Mucosa of gallbladder (tissue), 1 donor: ENCODE data around the gene SLC26A6. TPM values are rescaled to one million over a fixed set of nuclear protein-coding genes. Genes with fewer than 3 reads are reported as not detected.

Experiments
- DNase-seq: peaks from one replicate; pipeline ENCODE4 v3.0.0-alpha.2; 2020; ENCODE audit warnings: low spot score
- total RNA-seq: library from RNA; stranded (reverse); gene quantifications from one replicate; pipeline ENCODE4 v1.2.1, GENCODE V29; 2021
- donor health status: DM: no; HTN: no; CAD: no.

Gene SLC26A6, protein sequence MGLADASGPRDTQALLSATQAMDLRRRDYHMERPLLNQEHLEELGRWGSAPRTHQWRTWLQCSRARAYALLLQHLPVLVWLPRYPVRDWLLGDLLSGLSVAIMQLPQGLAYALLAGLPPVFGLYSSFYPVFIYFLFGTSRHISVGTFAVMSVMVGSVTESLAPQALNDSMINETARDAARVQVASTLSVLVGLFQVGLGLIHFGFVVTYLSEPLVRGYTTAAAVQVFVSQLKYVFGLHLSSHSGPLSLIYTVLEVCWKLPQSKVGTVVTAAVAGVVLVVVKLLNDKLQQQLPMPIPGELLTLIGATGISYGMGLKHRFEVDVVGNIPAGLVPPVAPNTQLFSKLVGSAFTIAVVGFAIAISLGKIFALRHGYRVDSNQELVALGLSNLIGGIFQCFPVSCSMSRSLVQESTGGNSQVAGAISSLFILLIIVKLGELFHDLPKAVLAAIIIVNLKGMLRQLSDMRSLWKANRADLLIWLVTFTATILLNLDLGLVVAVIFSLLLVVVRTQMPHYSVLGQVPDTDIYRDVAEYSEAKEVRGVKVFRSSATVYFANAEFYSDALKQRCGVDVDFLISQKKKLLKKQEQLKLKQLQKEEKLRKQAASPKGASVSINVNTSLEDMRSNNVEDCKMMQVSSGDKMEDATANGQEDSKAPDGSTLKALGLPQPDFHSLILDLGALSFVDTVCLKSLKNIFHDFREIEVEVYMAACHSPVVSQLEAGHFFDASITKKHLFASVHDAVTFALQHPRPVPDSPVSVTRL
- total RNA-seq = 31.1 TPM

DNA sequence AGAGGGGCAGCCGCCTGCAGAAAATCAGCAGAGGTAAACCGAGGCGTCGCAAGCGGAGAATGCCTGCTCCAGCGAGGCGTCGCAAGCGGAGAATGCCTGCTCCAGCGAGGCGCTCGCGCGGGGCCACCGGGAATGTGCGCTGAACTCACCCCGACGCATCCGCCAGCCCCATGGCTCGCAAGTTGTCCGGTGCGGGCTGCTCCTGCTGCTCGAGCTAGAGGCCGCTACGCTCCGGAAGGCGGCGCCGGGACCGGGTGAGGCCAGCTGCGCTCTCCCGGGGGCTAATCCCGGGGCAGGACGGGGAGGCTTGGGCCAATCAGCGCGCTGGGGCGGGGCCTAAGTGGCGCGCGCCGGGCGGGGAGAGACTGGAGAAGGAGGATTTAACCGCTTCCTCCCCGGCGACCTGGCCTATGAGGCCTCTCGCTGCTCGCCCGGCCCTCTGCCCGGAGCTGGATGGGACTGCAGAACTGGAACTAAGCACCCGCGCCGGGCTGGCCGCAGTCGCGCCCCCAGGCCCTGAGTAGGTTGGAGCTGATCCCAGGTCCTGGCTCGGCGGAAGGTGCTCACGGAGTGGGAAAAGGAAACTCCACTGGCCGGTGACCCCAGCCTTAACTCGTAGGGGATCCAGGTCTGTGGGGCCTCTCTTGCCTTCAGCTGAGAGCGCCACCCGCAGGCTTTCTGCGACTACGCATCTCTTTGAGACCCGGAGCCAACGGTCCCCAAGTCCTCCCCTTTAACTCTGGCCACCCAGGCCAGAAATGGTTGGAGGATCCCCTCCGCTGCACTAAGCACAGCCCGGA lies at the start of gene SLC26A6:
Gene SLC26A6, minus strand, starts transcription at position 240 of the 800 bp plus-strand sequence. Its CDS starts 68 bp downstream, at position 172.
- peak; percentile 96 for DNase-seq

DNA sequence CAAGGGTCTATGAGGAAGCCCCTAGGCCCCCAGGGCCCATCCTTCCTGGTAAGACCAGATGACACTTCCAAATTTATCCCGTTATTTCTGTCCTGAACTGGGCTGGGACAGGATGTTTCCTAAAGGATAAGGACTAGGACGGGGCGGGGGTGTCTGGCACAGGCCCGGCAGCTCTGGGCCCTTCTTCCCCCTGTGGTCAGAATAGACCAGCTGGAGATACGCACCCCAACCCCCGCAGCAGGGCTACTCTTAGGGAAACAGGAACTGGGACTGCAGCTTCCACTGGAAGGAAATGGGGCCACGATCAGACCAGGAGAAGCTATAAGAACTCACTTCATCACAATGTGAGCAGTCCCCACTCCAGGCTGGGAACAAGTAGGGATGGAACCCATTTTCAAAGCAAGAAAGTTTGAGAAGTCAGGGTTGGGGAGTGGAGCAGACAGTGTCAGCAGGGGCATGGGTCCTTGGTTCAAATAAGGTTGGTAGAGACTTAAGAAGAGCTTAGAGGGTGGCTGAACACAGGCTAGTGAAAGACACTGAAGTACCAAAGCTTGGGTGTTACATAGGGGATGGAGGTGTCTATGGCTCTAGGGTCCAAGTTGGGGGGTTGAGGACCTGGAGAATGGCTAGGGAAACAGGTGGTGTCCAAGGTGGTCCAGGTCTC lies 49.4 kb upstream of the SLC26A6 start:
- peak; percentile 31 for DNase-seq

DNA sequence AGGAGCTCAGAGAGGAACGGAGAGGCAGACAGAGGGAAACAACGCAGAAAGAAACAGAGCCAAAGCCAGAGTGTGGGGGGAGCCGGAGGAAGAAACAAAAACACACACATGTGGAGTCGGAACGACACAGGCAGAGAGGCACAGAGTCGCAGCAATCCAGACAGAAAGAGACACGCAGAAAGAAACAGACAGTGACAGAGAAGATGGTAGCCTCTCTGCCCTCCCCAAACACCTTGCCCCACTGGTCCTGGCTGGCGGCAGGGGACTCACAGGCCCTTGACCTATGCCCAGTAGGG lies 48.7 kb upstream of the SLC26A6 start:
- DNase-seq = no peak

DNA sequence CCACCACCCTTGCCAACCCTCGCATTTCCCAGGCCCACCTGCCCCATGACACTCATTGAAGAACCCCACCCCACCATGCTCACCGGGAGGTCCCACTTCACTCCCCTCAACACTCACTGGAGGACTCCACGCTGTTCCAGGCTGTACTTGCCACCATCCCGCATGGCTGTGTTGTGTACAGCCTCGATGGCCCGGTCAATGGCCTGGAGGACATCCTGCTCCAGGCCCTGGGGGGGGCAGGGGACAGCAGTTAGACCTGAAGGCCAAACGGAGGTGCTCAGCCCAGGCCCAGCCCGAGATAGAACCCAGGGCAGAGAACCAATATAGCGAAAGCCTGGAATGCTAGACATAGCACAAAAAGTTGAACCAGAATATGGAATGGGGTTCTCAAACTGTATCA lies 47.5 kb upstream of the SLC26A6 start:
- DNase-seq = no peak

DNA sequence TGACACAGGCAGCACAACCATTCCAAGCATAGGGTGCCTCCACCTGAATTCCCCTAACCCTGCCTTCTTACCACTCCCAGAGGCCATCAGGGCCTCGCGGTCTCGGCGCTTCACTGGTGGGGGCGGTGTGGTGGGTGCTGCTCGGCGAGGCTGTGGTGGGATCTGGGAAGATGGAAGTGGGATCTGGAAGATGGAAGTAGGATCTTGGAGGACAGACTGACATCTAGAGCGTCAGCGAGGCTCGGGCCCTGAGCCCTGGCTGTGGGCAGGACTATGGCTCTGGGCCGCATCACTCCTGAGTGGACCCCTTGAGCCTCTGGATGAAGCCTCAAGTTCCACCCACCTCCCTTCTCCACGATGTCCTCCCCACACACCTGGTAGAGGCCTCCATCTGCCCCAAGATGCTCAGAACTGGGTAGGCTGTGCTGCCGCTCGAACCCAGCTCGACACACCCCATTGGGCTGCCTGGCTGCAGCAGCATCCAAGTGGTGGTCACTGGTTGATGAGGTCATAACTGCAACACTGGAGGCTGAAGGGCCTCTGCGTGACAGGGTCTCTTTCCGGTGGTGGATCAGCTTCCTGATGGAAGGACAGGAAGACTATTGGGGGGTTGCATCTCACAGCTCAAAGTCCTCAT lies 46.8 kb upstream of the SLC26A6 start:
- no peak for DNase-seq

DNA sequence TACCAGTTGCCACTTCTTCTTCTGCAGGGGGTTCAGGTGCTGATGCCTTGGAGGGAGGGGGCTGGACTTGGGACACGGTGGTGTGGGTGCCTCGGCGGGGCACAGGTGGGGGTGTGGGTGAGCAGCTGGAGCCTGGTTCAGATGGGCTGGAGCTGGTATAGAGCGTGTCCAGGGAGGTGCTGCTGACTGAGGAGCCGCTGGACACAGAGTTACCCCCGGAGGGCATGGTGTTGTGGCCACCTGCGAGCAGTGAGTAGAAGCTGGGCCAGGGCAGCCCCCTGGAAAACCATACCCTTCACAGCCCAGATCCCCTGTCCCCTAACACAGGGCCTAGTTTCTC lies 46.2 kb upstream of the SLC26A6 start:
- DNase-seq = no peak

DNA sequence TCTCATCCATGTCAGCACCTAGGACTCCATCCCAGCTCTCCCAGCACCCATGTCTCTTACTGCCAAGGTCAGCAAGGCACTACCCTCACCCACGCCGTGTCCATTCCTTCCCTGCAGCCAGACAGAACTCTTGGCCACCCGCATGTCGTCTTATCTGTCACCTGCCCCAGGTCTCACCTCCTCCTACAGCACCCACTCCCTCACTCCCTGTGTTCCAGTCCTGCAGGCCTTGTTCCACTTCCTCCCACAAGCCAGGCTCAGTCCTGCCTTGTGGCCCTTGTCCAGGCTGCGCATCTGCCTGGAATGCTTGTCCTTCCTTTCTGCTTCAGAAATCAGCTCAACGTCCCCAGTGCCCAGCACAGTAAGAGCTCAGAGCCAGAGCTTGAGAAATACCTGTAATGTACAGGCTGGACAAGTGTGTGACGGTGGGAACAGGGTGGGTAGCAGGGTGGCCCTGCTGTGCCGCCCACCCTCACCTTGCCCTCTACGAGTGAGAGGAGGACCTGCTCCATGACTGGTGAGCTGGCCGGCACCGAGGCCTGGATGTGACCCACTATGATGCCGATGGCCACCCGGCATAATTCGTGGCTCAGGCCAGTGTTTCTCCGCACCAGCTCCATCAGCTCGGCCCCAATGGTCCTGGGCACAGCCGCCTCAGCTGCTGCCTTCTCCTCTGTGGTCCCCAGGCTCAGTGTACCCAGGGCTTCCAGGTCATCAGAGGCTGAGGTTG lies 45.7 kb upstream of the SLC26A6 start:
- no peak for DNase-seq

DNA sequence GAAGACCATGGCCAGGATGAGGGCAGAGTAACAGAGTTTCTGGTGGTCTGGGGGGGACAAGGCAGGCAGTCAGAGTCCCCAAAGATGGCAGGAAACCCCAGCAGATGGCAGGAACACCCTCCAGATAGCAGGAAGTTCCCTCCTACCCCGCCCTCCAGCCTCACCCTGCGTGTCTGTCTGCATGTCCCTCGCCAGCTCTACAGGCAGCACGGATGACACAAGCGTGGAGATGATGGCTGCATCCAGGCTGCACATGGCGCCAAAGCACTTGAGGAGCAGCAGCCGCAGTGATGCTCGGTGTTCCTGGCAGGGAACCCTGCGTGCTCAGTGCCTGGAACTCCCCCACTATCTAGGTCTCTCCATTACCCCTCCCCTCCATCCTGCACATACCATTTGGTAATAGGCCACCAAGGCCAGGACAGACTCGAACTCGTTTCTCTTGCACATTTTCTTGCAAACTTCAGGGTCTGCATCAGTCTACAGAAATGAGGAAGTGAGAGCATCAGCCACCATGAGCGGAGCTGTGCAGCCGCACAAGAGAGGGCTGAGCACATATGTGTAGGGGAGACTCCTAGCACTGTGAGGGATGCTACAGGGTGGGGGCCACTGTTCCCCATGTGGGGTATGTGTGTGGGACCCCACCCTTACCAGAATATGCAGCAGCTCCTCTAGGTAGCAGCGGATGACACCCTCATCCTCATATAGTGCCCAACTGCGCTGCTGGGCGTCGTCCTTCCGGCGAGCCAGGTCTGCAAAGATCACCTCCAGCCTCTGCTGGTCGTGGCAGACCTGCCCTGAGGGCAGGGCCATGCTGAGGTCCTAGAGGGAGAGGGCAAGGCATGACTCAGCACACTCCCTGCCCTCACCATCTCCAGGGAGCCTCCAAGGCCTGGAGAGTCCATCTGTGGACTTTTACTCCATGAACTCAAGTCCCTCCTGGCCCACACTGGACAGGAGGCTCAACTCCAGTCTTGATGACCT lies 44.4 kb upstream of the SLC26A6 start:
- no peak for DNase-seq

DNA sequence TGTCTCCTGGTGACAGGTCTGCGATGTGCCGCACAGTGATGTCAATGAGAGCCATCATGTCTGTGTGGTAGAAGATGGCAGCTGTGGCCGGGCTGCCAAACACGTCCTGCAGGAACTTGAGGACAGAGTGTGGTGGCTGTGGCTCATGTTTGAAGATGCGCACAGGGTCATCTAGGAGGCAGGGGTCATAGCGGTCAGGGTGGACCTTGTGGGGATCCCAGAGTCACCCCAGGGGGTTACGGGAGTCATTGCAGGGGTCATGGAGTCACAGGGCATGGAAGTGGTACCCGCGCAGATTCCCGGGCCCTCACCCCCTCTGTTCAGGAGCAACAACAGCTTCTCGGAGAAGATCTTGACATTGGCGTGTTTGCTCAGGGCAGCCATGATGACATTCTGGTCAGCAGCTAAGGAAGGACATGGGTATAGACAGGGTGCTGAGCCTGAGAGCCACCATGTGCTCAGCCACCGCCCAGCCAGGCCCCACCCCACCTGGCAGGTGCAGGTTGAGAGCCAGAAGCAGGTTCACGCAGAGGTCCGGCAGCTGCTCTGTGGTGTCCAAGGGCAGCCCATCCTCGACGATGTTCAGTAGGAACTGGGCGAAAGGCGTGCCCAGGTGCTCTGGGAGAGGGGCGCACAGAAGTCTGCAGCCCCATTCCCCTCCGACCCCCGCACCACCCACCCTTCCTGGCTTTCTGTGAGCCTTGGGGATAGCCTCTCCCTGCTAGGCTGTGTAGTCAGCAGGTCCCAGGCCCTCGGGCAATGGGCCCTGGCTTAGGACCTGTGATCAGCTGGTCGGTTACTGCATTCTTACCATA lies 43.5 kb upstream of the SLC26A6 start:
- no peak for DNase-seq

DNA sequence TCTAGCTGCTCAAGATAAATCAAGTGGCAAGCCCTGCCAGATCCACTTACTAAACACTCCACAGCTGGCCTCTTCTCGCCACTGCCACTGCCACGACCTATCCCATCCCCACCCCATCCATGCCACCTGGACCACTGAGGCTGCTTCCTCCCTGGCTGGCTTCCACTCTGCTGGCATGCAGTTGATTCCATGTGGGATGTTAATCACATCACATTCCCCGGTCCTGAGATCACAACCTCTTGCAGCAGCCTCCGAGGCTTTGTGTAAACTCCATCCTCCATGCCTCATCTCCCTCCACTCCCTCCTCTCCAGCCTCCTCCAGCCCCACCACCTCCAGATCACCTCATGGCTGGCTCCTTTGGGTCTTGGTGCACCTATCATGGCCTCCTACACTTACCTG lies 42.8 kb upstream of the SLC26A6 start:
- no peak for DNase-seq

DNA sequence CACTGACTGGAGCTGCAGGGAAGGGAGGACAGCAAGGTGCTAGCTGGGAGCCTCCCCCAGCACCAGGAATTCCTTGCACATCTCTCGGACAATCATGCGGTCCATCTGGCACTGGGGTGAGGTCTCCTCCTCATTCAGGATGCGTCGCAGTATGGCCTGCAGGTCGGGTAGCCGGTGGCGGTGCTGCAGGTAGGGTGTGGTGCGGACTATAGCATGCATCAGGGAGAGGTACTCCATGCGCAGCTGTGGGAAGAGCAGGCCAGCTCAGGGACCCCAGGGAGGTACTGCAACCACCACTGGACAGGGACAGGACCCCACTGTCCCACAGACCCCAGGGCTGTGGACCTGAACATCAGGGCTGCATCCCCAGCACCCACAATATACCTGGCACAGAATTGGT lies 39.2 kb upstream of the SLC26A6 start:
- no peak for DNase-seq

DNA sequence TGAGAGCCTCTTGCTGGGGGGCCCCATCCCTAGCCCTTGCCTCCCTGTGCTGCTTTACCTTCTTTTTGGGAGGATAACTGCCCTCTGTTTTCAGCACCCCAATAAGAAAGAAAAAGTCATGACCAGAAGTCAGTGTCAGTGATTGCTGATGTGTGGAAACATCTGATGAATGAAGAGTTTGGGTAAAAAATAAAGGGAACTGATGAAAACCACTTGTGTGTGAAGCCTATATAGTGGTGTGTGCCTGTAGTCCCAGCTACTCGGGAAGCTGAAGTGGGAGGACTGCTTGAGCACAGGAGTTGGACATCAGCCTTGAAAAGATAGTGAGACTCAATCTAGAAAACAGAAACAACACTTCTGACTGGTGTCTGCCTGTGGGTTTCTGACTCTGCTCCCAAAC lies 37.3 kb upstream of the SLC26A6 start:
- no peak for DNase-seq

DNA sequence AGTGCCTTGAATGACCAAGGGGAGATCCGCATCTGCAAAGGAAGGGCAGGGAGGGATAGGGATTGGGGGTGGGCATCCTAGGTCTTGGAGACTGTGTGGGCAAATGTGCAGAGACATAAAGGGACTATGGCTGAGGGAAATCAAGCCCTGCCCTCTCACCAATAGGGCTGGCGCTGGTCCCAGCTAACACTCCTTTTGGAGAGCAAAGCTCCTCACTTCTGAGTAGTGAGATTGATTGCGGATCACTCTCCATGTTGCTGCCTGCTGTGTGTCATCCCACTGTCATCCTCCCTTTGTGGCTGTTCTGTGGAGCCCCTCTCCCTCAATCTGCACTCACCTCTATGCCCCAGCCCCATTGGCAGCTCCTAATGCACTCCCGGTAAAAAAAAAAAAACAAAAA lies 29.7 kb upstream of the SLC26A6 start:
- DNase-seq = no peak

DNA sequence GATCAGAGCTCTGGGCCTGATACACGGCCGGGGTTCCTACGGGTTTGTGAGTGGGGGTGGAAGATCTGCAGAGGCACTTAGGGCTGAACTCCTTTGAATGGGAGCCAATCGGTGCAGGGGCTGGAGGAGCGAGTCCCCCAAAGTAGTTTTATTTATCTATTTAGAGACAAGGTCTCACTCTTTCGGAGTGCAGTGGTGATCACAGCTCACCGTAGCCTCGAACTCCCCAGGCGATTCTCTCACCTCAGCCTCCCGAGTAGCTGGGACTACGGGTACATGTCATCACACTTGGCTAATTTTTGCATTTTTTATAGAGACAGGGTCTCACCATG lies 29.0 kb upstream of the SLC26A6 start:
- DNase-seq = no peak

DNA sequence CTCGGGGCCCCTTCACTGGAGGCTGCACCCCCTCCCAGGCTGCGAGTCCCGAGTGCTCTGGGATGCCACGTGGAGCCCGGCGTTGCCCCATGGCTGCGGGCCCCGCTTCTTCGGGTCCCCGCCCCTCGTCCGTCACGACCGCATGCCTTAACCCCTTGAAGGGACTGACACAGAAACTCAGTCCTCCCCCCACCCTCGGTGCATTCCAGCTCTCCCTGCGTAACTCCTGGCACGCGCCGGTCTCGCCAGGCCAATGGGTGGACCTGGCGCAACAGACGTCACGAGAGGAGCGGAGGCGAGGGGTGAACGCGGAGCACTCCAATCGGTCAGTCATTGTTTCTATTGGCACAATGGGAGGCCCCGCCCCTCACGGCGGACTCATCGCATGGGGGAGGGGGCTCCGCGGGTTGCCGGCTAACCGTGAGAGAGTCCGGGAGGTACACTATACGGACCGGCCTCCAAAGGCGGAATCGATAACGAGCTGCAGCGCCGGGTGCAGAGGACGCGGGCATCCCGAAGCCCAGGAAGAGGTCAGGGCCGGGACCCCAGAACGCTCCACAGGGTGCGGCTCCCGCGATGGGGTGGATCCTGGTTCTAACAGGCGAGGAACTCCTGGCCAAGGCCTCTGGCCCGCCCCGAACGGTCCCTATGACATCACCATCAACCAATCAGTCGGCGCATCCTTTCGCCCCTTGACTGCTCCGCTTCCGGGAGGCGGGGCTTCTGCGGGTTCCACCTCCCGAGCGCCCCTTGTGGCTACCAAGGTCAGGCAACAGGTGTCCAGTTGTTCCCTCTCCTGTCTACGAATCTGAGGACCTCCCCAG lies 28.4 kb upstream of the SLC26A6 start:
- DNase-seq = peak; percentile 91

DNA sequence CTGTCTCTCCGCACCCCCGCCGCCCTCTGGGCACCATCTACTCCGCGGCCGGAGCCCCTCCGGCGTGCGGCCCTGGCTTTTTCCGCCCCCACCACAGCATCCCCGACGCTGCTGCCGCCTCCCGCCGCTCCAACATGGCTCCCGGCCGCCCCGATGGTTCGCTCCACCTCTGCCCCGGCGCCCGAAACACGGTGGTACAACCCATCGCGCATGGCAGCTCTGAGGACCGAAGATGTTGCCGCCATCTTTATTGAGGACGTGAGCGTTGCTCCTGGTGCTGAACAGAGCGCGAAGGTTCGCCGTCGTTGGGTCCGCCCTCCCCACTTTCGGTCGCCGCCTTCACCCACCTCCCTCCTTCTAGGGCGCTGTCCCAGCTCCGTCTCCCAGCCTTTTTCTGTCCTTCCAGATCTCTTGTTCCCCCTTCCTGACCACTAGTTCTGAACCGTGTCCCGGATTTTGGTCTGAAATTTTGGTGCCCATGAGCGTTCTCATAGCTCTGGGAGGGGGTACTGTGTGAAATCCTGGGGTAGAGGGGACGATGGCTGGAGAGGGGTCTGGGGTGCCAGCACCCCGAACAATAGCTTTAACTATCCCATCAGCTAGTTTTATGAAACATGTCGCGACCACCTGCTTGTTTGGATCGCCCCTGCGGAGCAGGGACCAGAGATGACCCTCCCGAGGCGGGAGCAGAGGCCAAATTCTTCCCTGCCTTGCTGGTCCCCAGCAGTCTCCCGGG lies 27.7 kb upstream of the SLC26A6 start, which contains the start of gene CELSR3:
Gene CELSR3, minus strand, starts transcription at position 134 of the 736 bp plus-strand sequence. CDS start 252 bp downstream, outside the sequence.
- DNase-seq = peak; percentile 56

DNA sequence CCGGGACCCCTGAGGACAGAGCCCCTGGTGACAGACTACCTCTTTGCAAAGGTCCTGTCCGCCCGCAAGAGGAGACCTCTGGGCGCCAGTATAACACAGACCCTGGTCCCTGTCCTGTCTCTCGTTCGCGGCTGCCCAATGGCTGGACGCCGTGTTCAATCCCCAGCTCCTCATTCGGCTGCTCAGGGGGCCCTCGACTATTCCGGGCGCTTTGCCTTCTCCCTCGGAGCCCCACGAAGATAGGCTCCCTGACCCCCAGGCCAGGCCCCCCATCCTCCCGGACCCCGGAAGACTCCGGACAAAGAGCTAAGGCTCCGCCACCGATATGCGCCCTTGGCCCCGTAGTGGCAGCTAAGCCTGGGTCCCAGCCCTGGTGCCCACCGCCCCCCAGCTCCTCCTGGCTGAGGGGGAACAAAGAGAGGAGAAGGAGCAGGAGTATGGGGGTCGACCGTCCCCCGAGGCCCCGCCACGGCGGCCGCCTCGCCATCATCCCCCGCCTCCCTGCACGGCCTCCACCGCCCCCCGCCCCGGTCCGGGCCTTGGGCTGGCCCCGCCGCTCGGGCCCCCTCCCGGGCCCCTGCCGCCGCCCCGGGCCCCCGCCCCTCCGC lies 27.0 kb upstream of the SLC26A6 start:
- no peak for DNase-seq
